Renal cortex interstitium (tissue), 11 donors: ENCODE data around the gene SIPA1L3. TPM values are rescaled to one million over a fixed set of nuclear protein-coding genes. Genes with fewer than 3 reads are reported as not detected.

ENCODE experiments used
- DNase-seq, 11 donors: peaks; one replicate each; pipeline ENCODE4 v3.0.0-alpha.2; 2013; ENCODE audit warnings: low read depth in 9 of 11, low spot score in 4 of 11; ENCODE audit errors: extremely low read depth in 1 of 11
- polyA plus RNA-seq, 3 donors: library from polyadenylated mRNA; unstranded; fragments of 120-200 nt; gene quantifications; one replicate each; pipeline ENCODE4 v1.2.1, GENCODE V29; 2013; ENCODE audit not compliant: insufficient read length in 3 of 3

SIPA1L3 gene
- polyA plus RNA-seq, 3 donors, result 17.8 to 24.8 (median 21.1) TPM

GRCh38 chr19:37964109-37964508, 57.1 kb downstream of the SIPA1L3 start:
- DNase-seq, result no peak

- DNase-seq, result no peak
Measured at GRCh38 chr19:37966211-37966661, 59.2 kb downstream of the SIPA1L3 start.

GRCh38 chr19:37966662-37967231, 59.7 kb downstream of the SIPA1L3 start:
- DNase-seq, result no peak

- DNase-seq, result no peak
Measured at GRCh38 chr19:37969695-37970094, 62.7 kb downstream of the SIPA1L3 start.

- no peak for DNase-seq
Measured at GRCh38 chr19:37970699-37971098, 63.7 kb downstream of the SIPA1L3 start.

- DNase-seq, result no peak
Measured at GRCh38 chr19:37972803-37973202, 65.8 kb downstream of the SIPA1L3 start.

GRCh38 chr19:37973666-37974065, 66.7 kb downstream of the SIPA1L3 start:
- DNase-seq, result no peak

GRCh38 chr19:37975071-37975470, 68.1 kb downstream of the SIPA1L3 start:
- DNase-seq, result no peak

GRCh38 chr19:37975596-37976515, 68.8 kb downstream of the SIPA1L3 start:
- DNase-seq, result no peak

GRCh38 chr19:37977391-37977790, 70.4 kb downstream of the SIPA1L3 start:
- no peak for DNase-seq

GRCh38 chr19:37977992-37978391, 71.0 kb downstream of the SIPA1L3 start:
- DNase-seq, result no peak

- no peak for DNase-seq
Measured at GRCh38 chr19:37979547-37980082, 72.6 kb downstream of the SIPA1L3 start.

- DNase-seq, result peak in 4 of 11 donors; percentile 31 to 65 (median 44)
Measured at GRCh38 chr19:37980419-37981170, 73.6 kb downstream of the SIPA1L3 start.

GRCh38 chr19:37981785-37982475, 74.9 kb downstream of the SIPA1L3 start:
- DNase-seq, result no peak

- no peak for DNase-seq
Measured at GRCh38 chr19:37982655-37983054, 75.6 kb downstream of the SIPA1L3 start.

GRCh38 chr19:37983153-37983552, 76.1 kb downstream of the SIPA1L3 start:
- no peak for DNase-seq

GRCh38 chr19:37983916-37984315, 76.9 kb downstream of the SIPA1L3 start:
- DNase-seq, result no peak

- DNase-seq, result no peak
Measured at GRCh38 chr19:37986048-37986750, 79.2 kb downstream of the SIPA1L3 start.
